Natural killer cell (primary cell): ENCODE results near the gene DPM2. TPM values are rescaled to one million over a fixed set of nuclear protein-coding genes. Genes with fewer than 3 reads are reported as not detected.

ENCODE experiments used
- ATAC-seq, 3 donors: fragments of 150-1000 bp in 2 of 3; fragments of 200-7000 bp in 1 of 3; cut with Tn5 transposase; 1 replicate in 1 of 3; 2 replicates in 2 of 3; pipeline ENCODE4 v1.10.0; 2021; ENCODE audit warnings: mild to moderate bottlenecking in 2 of 3, moderate library complexity in 2 of 3
- DNase-seq, 2 donors: peaks; one replicate each; pipeline versions ENCODE4 v3.0.0 to v3.0.0-alpha.2; 2013 to 2021; ENCODE audit warnings: mixed read lengths in 1 of 2
- H3K27ac ChIP-seq: one replicate; pipeline ENCODE4 v1.5.1; 2013; ENCODE audit warnings: mild to moderate bottlenecking, low read length
- H3K27me3 ChIP-seq: one replicate; pipeline ENCODE4 v1.6.1; 2013; ENCODE audit warnings: low read length; ENCODE audit not compliant: control insufficient read depth, insufficient read depth
- H3K36me3 ChIP-seq: one replicate; pipeline ENCODE4 v1.6.1; 2013; ENCODE audit warnings: low read length; ENCODE audit not compliant: control insufficient read depth, insufficient read depth
- H3K4me1 ChIP-seq: one replicate; pipeline ENCODE4 v1.6.1; 2013; ENCODE audit warnings: low read length; ENCODE audit not compliant: control insufficient read depth, insufficient read depth
- H3K4me3 ChIP-seq: one replicate; pipeline ENCODE4 v1.5.1; 2013; ENCODE audit warnings: low read length
- H3K9me3 ChIP-seq: one replicate; pipeline ENCODE4 v1.6.1; 2013; ENCODE audit warnings: low read length; ENCODE audit not compliant: control insufficient read depth, insufficient read depth
- H3K27ac Mint-ChIP-seq, 2 donors: one replicate each; pipeline ENCODE4 v1.8.0; 2022; ENCODE audit warnings: mild to moderate bottlenecking in 2 of 2, mixed read lengths in 2 of 2, moderate library complexity in 1 of 2
- H3K27me3 Mint-ChIP-seq, 2 donors: one replicate each; pipeline ENCODE4 v1.8.0; 2022; ENCODE audit warnings: low read depth in 2 of 2, mixed read lengths in 2 of 2
- H3K36me3 Mint-ChIP-seq: one replicate; pipeline ENCODE4 v1.8.0; 2022; ENCODE audit warnings: mixed read lengths
- H3K4me1 Mint-ChIP-seq, 2 donors: one replicate each; pipeline ENCODE4 v1.8.0; 2022; ENCODE audit warnings: mixed read lengths in 2 of 2
- H3K4me3 Mint-ChIP-seq: one replicate; pipeline ENCODE4 v1.8.0; 2022; ENCODE audit warnings: mild to moderate bottlenecking, moderate library complexity, mixed read lengths
- H3K9me3 Mint-ChIP-seq, 2 donors: one replicate each; pipeline ENCODE4 v1.8.0; 2022; ENCODE audit warnings: mixed read lengths in 2 of 2
- WGBS: methylation state at CpG from one replicate; pipeline ENCODE4 v1.1.7; 2013; ENCODE audit warnings: missing lambda C conversion rate; ENCODE audit not compliant: insufficient coverage; 5-methylcytosine and 5-hydroxymethylcytosine counted together
- intact Hi-C: fragments of 100-400 bp; cut with micrococcal nuclease; formaldehyde crosslinking; loops from one replicate; pipeline ENCODE4 v1.14.2; 2022
- total RNA-seq, 4 donors: library from RNA; stranded (reverse); fragments of 120-200 nt in 1 of 4; gene quantifications; one replicate each; pipeline versions ENCODE4 v1.2.3 to v1.2.4, GENCODE V29; 2013 to 2022
- TF ChIP-seq, protein P1 (sequence below): fragments of 200-600 bp; IDR thresholded peaks from one replicate; pipeline ENCODE4 v1.8.0; 2022; ENCODE audit warnings: antibody characterized with exemption

Gene DPM2
- total RNA-seq, 3 donors from 2014 or later (not counting 1 experiment from before 2014, with no cell fraction given) = 22.9 to 31.4 (median 24.1) TPM

DNA sequence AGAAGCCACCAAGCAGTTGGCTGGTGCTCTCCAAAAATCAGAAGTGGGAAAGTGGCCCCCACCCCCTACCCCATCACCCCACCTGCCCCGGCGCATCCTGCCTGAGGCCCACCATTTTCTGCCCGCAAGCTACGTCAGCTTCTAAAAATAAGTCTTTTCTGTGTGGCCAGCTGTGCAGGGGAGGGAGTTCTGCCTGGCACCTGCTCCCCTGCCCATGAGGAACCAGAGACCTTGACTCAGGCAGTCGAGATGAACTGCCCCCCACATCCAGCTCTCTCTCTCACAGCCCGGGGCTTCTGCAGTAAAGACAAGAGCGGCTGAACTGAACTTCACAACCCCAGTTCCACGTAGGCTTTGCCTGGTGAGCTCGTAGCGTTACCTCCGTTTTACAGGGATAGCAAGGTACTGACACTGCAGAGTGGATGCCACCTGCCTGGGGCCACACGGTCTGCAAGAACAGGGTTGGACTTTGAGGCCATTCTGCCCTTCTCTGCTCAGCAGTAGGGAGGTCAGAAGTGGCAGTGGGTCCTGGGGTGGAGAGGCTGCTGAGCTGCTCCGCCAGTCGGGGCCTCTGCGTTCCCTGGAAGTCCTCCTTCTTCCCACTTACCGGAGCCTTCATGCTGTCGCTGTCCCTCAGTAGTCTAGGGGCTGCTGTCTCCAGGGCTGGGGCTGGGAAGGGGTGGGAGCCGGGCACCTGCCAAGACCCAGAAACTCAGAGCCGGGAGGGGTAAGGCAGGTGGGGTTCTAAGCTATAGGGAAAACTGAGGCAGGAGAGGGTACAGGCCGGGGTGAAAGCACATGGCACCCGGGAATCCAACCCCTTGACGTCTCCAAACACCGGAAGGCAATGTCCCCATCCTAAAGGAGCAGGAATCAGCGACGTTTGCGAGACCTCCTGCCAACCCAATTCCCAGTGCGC is 21.6 kb downstream of the DPM2 start:
- peak overlapping the region in 1 of 2 donors; percentile 74 for H3K27ac Mint-ChIP-seq
- Histone ChIP-seq H3K4me3 (peak overlapping the region; percentile 84), H3K27ac (peak overlapping the region; percentile 76), H3K36me3 (peaks cover 23% of the 10 kb centered on the region), H3K9me3 (no peaks in the 10 kb centered on the region), H3K27me3 (no peaks in the 10 kb centered on the region), H3K4me1 (peaks cover 54% of the 10 kb centered on the region)
- H3K27me3 Mint-ChIP-seq = no peaks in the 10 kb centered on the region
- H3K4me1 Mint-ChIP-seq = peaks cover 10 to 35% of the 10 kb centered on the region in 2 donors
- DNase-seq (peak in 1 of 2 donors; percentile 67), ATAC-seq (no peak)
- 21% methylated on average over 25 of the region's 27 CpGs for WGBS
- peak overlapping the region; percentile 79 for H3K4me3 Mint-ChIP-seq
- intact Hi-C loops = loop anchor here (5.0 to 10.0 kb wide), 2 partner anchors 54 to 691 kb away; no protein-coding TSS in a partner anchor
- no peaks in the 10 kb centered on the region for H3K9me3 Mint-ChIP-seq
- no peaks in the 10 kb centered on the region for H3K36me3 Mint-ChIP-seq
- TF ChIP-seq, protein P1, sequence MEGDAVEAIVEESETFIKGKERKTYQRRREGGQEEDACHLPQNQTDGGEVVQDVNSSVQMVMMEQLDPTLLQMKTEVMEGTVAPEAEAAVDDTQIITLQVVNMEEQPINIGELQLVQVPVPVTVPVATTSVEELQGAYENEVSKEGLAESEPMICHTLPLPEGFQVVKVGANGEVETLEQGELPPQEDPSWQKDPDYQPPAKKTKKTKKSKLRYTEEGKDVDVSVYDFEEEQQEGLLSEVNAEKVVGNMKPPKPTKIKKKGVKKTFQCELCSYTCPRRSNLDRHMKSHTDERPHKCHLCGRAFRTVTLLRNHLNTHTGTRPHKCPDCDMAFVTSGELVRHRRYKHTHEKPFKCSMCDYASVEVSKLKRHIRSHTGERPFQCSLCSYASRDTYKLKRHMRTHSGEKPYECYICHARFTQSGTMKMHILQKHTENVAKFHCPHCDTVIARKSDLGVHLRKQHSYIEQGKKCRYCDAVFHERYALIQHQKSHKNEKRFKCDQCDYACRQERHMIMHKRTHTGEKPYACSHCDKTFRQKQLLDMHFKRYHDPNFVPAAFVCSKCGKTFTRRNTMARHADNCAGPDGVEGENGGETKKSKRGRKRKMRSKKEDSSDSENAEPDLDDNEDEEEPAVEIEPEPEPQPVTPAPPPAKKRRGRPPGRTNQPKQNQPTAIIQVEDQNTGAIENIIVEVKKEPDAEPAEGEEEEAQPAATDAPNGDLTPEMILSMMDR = no peak

DNA sequence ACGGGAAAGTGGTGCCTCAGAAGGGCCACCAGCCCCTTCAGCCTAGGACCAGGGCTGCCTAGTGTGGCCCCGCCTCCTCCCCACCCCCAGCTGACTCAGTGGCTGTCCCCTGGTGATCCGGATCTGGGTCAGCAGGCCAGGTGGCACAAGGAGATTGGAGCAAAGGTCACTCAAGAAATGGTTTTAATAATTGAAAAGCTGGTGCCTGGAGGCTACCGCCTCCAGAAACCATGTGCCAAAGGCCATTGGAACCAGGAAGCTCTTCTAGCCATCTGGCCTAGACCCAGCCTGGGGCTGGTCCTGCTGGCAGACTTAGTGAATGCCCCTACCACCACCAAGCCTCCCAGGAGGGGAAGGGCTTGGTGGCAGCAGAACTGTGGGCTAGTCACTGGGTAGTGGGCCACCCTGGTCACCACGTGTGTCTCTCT is 22.3 kb downstream of the DPM2 start:
- Mint-ChIP-seq H3K9me3 (no peaks in the 10 kb centered on the region), H3K27me3 (no peaks in the 10 kb centered on the region), H3K36me3 (no peaks in the 10 kb centered on the region), H3K4me3 (peak overlapping the region; percentile 21), H3K27ac (peak overlapping the region in 1 of 2 donors; percentile 55), H3K4me1 (peaks cover 10 to 42% of the 10 kb centered on the region in 2 donors)
- Histone ChIP-seq H3K9me3 (no peaks in the 10 kb centered on the region), H3K27me3 (no peaks in the 10 kb centered on the region), H3K36me3 (peaks cover 26% of the 10 kb centered on the region), H3K4me3 (no peak overlapping the region), H3K4me1 (peaks cover 60% of the 10 kb centered on the region), H3K27ac (peak overlapping the region; percentile 70)
- DNase-seq (no peak), ATAC-seq (no peak)
- 68% methylated on average over 5 of the region's 5 CpGs for WGBS
- intact Hi-C loops = loop anchor here (5.0 to 10.0 kb wide), 2 partner anchors 53 to 691 kb away; no protein-coding TSS in a partner anchor
- TF ChIP-seq, protein P1 = no peak

DNA sequence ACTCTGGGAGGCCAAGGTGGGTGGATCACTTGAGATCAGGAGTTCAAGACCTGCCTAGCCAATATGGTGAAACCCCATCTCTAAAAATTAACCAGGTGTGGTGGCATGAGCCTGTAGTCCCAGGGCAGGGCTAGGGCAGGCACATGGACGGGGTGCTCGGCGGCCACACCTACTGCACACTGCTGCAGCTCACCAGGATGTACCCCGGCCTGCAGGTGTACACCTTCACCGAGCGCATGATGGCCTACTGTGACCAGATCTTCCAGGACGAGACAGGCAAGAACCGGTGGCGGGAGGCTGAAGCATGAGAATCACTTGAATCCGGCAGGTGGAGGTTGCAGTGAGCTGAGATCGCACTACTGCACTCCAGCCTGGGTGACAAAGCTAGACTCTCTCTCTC is 24.0 kb downstream of the DPM2 start:
- TF ChIP-seq, protein P1 = no peak
- no peak overlapping the region for H3K27ac Mint-ChIP-seq
- intact Hi-C loops = loop anchor here (10.0 kb wide), 1 partner anchor 689 kb away; no protein-coding TSS in a partner anchor
- H3K27me3 ChIP-seq = no peaks in the 10 kb centered on the region
- WGBS = 94% methylated on average over 11 of the region's 11 CpGs
- no peak overlapping the region for H3K4me3 Mint-ChIP-seq
- H3K9me3 Mint-ChIP-seq = no peaks in the 10 kb centered on the region
- no peak overlapping the region for H3K27ac ChIP-seq
- peaks cover 3 to 34% of the 10 kb centered on the region in 2 donors for H3K4me1 Mint-ChIP-seq
- ATAC-seq (no peak), DNase-seq (no peak)
- peaks cover 50% of the 10 kb centered on the region for H3K4me1 ChIP-seq
- H3K9me3 ChIP-seq = no peaks in the 10 kb centered on the region
- no peak overlapping the region for H3K4me3 ChIP-seq
- H3K36me3 Mint-ChIP-seq = no peaks in the 10 kb centered on the region
- H3K27me3 Mint-ChIP-seq = no peaks in the 10 kb centered on the region
- peaks cover 31% of the 10 kb centered on the region for H3K36me3 ChIP-seq
